ENCODE results near the gene PLXDC2.

PLXDC2 gene

DNA sequence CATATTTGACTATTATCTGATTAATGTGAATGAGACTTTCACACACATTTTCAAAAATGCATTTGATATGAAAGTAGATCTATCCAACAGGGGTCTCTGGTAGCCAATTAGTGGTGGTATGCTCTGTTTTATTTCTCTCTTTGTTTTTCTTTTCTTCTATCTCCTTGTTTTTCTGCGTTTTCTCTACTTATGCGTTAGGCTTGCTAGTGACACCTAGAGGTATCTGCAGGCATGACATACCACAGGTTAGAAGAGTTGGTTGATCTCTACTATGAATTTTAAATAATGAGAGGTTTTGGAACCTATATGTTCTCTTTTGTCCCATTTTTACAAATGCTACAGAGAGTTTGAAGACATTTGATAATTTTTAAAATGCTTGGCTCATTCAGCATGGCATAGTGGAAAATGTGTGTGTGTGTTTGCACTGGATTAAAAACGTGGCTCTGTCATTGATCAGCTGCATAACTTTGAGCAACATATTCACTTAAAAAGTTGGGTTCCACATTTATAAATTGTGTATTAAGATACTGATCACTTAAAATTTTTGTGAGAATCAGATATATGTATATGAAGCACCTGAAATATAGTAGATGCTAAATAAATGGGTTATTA lies 28.1 kb upstream of the PLXDC2 start:
- FAIRE-seq (no peak), DNase-seq (ENCODE audit: insufficient read length, low spot score) (no peak)
- TF ChIP-seq PAX5 (IDR thresholded peaks at IDR 0.05; ENCODE audit: insufficient read depth, low read length, severe bottlenecking) (no peak), POLR2AphosphoS5 (IDR thresholded peaks at IDR 0.05; ENCODE audit: low read depth, low read length) (no peak), TAF1 (IDR thresholded peaks at IDR 0.05; ENCODE audit: low read depth, low read length) (no peak), POLR2A (IDR thresholded peaks at IDR 0.05; ENCODE audit: low read depth, low read length) (no peak), SPI1 (IDR thresholded peaks at IDR 0.05; ENCODE audit: low read depth, low read length) (no peak), POU2F2 (IDR thresholded peaks at IDR 0.05; ENCODE audit: low read depth, low read length) (no peak)

- FAIRE-seq (no peak), DNase-seq (ENCODE audit: insufficient read length, low spot score) (no peak)
- TF ChIP-seq TAF1 (IDR thresholded peaks at IDR 0.05; ENCODE audit: low read depth, low read length) = no peak
- no peak for TF ChIP-seq POLR2A (IDR thresholded peaks at IDR 0.05; ENCODE audit: low read depth, low read length)
- TF ChIP-seq POLR2AphosphoS5 (IDR thresholded peaks at IDR 0.05; ENCODE audit: low read depth, low read length) = no peak
- no peak for TF ChIP-seq POU2F2 (IDR thresholded peaks at IDR 0.05; ENCODE audit: low read depth, low read length)
- no peak for TF ChIP-seq SPI1 (IDR thresholded peaks at IDR 0.05; ENCODE audit: low read depth, low read length)
- TF ChIP-seq PAX5 (IDR thresholded peaks at IDR 0.05; ENCODE audit: insufficient read depth, low read length, severe bottlenecking) = no peak
Observed at GRCh38 chr10:19788902-19789301, 27.3 kb upstream of the PLXDC2 start.

- TF ChIP-seq POU2F2 (IDR thresholded peaks at IDR 0.05; ENCODE audit: low read depth, low read length) (no peak), POLR2AphosphoS5 (IDR thresholded peaks at IDR 0.05; ENCODE audit: low read depth, low read length) (no peak), TAF1 (IDR thresholded peaks at IDR 0.05; ENCODE audit: low read depth, low read length) (no peak), SPI1 (IDR thresholded peaks at IDR 0.05; ENCODE audit: low read depth, low read length) (no peak), POLR2A (IDR thresholded peaks at IDR 0.05; ENCODE audit: low read depth, low read length) (no peak), PAX5 (IDR thresholded peaks at IDR 0.05; ENCODE audit: insufficient read depth, low read length, severe bottlenecking) (no peak)
- no peak for FAIRE-seq
- no peak for DNase-seq (ENCODE audit: insufficient read length, low spot score)
Observed at GRCh38 chr10:19789607-19790006, 26.6 kb upstream of the PLXDC2 start.

DNA sequence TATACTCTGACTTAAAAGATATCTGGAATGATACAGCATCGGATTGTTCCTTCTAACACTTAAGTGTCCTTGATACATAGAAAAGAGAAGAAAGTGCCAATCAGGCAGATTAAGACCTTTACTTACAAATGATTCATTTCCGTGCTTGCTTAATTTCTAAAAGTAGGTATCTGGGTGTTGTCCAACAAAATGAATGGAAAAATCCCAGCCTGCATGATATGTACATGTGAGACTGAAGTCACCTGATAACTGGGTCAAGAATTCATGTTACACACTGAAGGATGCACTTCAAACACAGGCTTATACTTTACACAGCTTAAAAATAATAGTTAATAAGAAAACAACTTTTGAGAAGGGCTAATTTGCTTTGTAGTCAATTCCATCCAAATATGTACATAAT lies 25.2 kb upstream of the PLXDC2 start:
- FAIRE-seq (no peak), DNase-seq (ENCODE audit: insufficient read length, low spot score) (no peak)
- no peak for TF ChIP-seq SPI1 (IDR thresholded peaks at IDR 0.05; ENCODE audit: low read depth, low read length)
- no peak for TF ChIP-seq POLR2A (IDR thresholded peaks at IDR 0.05; ENCODE audit: low read depth, low read length)
- no peak for TF ChIP-seq POLR2AphosphoS5 (IDR thresholded peaks at IDR 0.05; ENCODE audit: low read depth, low read length)
- TF ChIP-seq POU2F2 (IDR thresholded peaks at IDR 0.05; ENCODE audit: low read depth, low read length) = no peak
- TF ChIP-seq PAX5 (IDR thresholded peaks at IDR 0.05; ENCODE audit: insufficient read depth, low read length, severe bottlenecking) = no peak
- no peak for TF ChIP-seq TAF1 (IDR thresholded peaks at IDR 0.05; ENCODE audit: low read depth, low read length)

DNA sequence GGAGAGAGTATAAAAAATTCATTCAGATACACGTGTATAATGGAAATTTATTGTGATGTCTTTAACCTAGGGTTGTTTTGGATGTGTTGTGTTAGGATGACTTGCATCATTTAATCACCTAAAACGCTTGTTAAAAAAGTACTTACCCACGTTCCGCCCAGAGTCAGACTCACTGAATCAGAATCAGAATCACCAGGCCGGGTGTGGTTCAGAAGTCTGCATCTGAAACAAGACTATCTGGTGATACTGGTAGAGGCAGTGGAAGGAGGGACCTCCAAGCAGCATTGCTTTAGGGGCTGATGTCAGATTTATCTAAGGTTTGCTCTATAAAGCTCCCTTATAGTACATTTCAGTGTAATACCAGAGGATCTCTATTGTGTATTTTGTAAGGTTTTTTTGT lies 20.5 kb upstream of the PLXDC2 start:
- TF ChIP-seq POLR2A (IDR thresholded peaks at IDR 0.05; ENCODE audit: low read depth, low read length) (no peak), PAX5 (IDR thresholded peaks at IDR 0.05; ENCODE audit: insufficient read depth, low read length, severe bottlenecking) (no peak), TAF1 (IDR thresholded peaks at IDR 0.05; ENCODE audit: low read depth, low read length) (no peak), POLR2AphosphoS5 (IDR thresholded peaks at IDR 0.05; ENCODE audit: low read depth, low read length) (no peak), SPI1 (IDR thresholded peaks at IDR 0.05; ENCODE audit: low read depth, low read length) (no peak), POU2F2 (IDR thresholded peaks at IDR 0.05; ENCODE audit: low read depth, low read length) (no peak)
- FAIRE-seq (no peak), DNase-seq (ENCODE audit: insufficient read length, low spot score) (no peak)

- FAIRE-seq (no peak), DNase-seq (ENCODE audit: insufficient read length, low spot score) (no peak)
- TF ChIP-seq POLR2AphosphoS5 (IDR thresholded peaks at IDR 0.05; ENCODE audit: low read depth, low read length) (no peak), POU2F2 (IDR thresholded peaks at IDR 0.05; ENCODE audit: low read depth, low read length) (no peak), TAF1 (IDR thresholded peaks at IDR 0.05; ENCODE audit: low read depth, low read length) (no peak), POLR2A (IDR thresholded peaks at IDR 0.05; ENCODE audit: low read depth, low read length) (no peak), PAX5 (IDR thresholded peaks at IDR 0.05; ENCODE audit: insufficient read depth, low read length, severe bottlenecking) (no peak), SPI1 (IDR thresholded peaks at IDR 0.05; ENCODE audit: low read depth, low read length) (no peak)
Observed at GRCh38 chr10:19800161-19800560, 16.1 kb upstream of the PLXDC2 start.

DNA sequence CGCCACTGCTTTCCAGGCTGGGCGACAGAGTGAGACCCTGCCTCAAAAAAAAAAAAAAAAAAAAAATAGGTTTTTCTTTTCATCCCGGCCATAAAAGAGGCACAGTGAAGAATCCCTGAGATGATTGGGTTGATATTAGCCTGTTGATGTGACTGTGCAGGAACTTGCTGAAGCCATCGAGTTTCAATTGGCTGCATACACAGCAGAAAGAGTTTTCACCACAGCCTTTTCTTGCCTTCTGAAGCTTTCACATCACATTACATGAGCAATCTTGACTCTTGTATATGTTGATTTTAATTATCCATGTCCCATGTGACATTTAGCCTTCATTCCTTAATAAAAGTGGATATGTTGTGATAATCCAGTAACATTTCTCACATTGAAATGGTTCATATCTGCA lies 14.9 kb upstream of the PLXDC2 start:
- TF ChIP-seq POLR2A (IDR thresholded peaks at IDR 0.05; ENCODE audit: low read depth, low read length) = no peak
- DNase-seq (ENCODE audit: insufficient read length, low spot score) = no peak
- no peak for FAIRE-seq

DNA sequence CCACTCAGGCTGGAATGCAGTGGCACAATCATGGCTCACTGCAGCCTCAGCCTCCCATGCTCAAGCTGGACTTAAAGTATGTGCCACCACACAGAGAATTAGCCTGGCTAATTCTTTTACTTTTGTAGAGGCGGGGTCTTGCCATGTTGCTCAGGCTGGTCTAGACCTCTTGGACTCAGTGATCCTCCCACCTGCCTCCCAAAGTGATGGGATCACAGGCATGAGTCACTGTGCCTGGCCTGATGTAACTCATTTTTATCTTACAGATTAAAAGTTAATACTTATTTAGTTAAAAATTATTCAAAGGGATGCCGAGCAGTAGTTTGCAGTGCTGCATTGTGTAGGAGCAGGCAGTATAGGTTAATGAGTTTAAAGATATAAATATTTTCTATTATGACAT lies 12.6 kb upstream of the PLXDC2 start:
- DNase-seq (ENCODE audit: insufficient read length, low spot score) (no peak), FAIRE-seq (no peak)
- TF ChIP-seq TAF1 (IDR thresholded peaks at IDR 0.05; ENCODE audit: low read depth, low read length) (no peak), POU2F2 (IDR thresholded peaks at IDR 0.05; ENCODE audit: low read depth, low read length) (no peak), SPI1 (IDR thresholded peaks at IDR 0.05; ENCODE audit: low read depth, low read length) (no peak), PAX5 (IDR thresholded peaks at IDR 0.05; ENCODE audit: insufficient read depth, low read length, severe bottlenecking) (no peak), POLR2AphosphoS5 (IDR thresholded peaks at IDR 0.05; ENCODE audit: low read depth, low read length) (no peak), POLR2A (IDR thresholded peaks at IDR 0.05; ENCODE audit: low read depth, low read length) (no peak)

- no peak for DNase-seq (ENCODE audit: insufficient read length, low spot score)
Observed at GRCh38 chr10:19809481-19809880, 6.8 kb upstream of the PLXDC2 start.

DNA sequence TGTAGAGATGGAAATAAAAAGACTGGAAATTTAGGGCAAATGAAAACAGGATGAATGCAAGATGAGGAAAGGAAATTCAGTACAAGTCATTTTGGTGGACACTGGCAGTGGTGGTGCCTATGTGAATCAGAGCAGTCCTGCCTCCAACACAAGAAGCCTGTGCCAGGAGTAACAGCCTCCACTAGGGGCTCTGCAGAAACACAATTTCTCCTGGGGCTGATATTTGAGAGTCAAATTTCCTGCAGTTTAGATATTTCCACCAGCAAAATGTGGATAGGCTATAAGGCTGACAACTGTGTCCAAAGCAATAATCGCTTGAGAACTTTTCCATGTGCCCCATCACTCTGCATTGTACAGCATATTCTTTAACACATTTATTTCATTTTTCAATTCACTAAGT lies 4.7 kb upstream of the PLXDC2 start:
- FAIRE-seq (no peak), DNase-seq (ENCODE audit: insufficient read length, low spot score) (no peak)
- no peak for TF ChIP-seq SPI1 (IDR thresholded peaks at IDR 0.05; ENCODE audit: low read depth, low read length)
- no peak for TF ChIP-seq POU2F2 (IDR thresholded peaks at IDR 0.05; ENCODE audit: low read depth, low read length)
- no peak for TF ChIP-seq POLR2A (IDR thresholded peaks at IDR 0.05; ENCODE audit: low read depth, low read length)
- no peak for TF ChIP-seq PAX5 (IDR thresholded peaks at IDR 0.05; ENCODE audit: insufficient read depth, low read length, severe bottlenecking)

More at GRCh38 chr10:19809481-19809880, 6.8 kb upstream of the PLXDC2 start:
- FAIRE-seq = no peak
- no peak for TF ChIP-seq PAX5 (IDR thresholded peaks at IDR 0.05; ENCODE audit: insufficient read depth, low read length, severe bottlenecking)
